Activated naive CD8-positive, alpha-beta T cell treated with anti-CD3 and anti-CD28 coated beads, Interleukin-2, amount 50 U/mL, for 24 hours (primary cell): ENCODE measurements around the gene ZFYVE28.
"Not testable (repeated sequence)": the region's sequence is repeated elsewhere in the genome, so short reads cannot be mapped to it uniquely, and the experiment has no call there.

Source experiments
- ATAC-seq: fragments of 150-1000 bp; cut with Tn5 transposase; one replicate; pipeline ENCODE4 v1.10.0; 2021
- DNase-seq: peaks from one replicate; pipeline ENCODE4 v3.0.0; 2021
- H3K27ac Mint-ChIP-seq: one replicate; pipeline ENCODE4 v1.8.0; 2021; ENCODE audit warnings: mild to moderate bottlenecking, mixed read lengths
- H3K27me3 Mint-ChIP-seq: one replicate; pipeline ENCODE4 v1.8.0; 2021; ENCODE audit warnings: mixed read lengths
- H3K36me3 Mint-ChIP-seq: one replicate; pipeline ENCODE4 v1.8.0; 2021; ENCODE audit warnings: low read depth, mixed read lengths
- H3K4me1 Mint-ChIP-seq: one replicate; pipeline ENCODE4 v1.8.0; 2021; ENCODE audit warnings: mixed read lengths
- H3K4me3 Mint-ChIP-seq: one replicate; pipeline ENCODE4 v1.8.0; 2021; ENCODE audit warnings: mild to moderate bottlenecking, moderate library complexity, mixed read lengths
- H3K9me3 Mint-ChIP-seq: one replicate; pipeline ENCODE4 v1.8.0; 2021; ENCODE audit warnings: mixed read lengths

The ZFYVE28 gene

DNA sequence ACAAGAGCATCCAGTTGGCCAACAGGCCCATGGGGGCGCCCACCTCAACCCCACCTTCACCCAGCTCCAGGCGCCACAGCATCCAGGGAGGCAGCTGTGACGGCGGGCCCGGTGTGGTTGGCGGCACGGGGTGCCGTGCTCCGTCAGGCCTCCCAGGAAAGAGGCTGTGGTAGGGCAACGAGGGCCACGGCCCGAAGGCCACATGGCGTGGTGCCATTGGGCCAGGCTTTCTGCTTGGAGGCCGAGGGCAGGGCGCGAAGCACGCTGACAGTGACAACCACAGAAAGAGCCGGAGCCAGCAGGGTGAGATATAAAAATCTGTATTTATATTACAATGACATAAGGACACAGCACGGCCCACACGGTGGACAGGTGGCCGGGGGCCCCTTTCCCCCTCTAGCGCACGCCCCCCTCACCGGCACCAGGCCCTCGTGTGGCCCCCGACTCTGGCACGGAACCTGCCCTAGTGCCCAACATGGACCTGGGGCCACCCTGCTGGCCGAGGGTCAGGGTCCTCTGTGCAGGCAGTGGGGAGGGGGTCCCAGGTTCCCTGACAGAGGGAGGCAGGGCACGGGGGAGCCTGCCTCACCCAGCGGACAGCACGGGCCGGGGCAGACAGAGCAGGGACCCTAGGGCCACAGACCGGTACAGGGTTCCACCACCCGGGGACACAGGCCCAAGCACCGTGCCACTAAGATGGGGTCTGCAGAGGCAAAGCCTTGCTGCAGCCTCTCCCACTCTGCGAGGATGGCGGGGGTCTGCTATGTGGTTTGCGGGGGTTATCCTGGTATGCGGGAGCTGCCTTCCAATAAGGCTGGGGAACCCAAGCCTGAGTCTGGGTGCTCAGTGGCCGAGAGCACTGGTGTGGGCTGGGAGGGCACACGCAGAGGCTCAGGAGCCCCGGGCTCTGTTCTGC is 171.1 kb downstream of the ZFYVE28 start:
- peaks cover 17% of the 10 kb centered on the region for H3K4me1 Mint-ChIP-seq
- no peaks in the 10 kb centered on the region for H3K27me3 Mint-ChIP-seq
- no peak overlapping the region for H3K27ac Mint-ChIP-seq
- no peak for ATAC-seq
- DNase-seq: no peak
- no peaks in the 10 kb centered on the region for H3K9me3 Mint-ChIP-seq
- no peak overlapping the region for H3K4me3 Mint-ChIP-seq
- H3K36me3 Mint-ChIP-seq: no peaks in the 10 kb centered on the region

DNA sequence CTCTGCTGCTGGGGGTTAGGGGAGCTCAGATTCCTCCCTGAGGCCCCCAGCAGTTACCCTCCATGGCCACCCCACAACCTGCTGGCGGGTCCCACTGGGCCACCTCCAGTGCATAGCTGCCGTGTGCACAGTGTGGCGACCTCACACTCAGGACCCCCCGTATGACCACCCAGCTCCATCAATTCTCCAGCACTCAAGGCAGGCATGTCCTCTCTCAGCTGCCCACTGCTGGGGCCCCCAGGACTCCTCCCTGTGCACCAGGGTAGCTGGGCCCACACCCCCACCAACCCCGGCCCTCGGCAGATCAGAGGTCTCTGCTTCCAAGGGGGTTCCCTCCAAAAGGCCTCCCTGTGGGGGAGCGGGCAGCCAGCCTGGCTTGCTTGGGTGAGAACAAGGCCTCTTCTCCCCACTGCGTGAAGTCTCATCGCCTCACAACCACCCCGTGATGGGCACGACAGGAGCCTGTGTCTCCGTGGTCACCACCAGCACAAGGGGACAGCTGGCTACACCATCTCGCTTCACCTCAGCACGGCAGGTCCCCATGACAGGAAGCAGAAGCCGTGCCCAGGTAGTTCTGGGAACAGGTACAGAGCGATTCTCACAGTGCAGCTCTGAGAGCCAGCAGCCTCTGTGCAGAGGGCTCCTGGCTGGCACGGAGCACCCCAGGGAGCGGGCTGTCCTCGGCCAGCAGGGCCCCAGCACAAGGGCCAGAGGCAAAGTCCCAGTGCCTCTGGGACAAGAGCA is 171.9 kb downstream of the ZFYVE28 start:
- peaks cover 17% of the 10 kb centered on the region for H3K4me1 Mint-ChIP-seq
- no peak overlapping the region for H3K4me3 Mint-ChIP-seq
- ATAC-seq (no peak), DNase-seq (no peak)
- H3K36me3 Mint-ChIP-seq: no peaks in the 10 kb centered on the region
- H3K9me3 Mint-ChIP-seq: no peaks in the 10 kb centered on the region
- H3K27ac Mint-ChIP-seq: no peak overlapping the region
- H3K27me3 Mint-ChIP-seq: no peaks in the 10 kb centered on the region

DNA sequence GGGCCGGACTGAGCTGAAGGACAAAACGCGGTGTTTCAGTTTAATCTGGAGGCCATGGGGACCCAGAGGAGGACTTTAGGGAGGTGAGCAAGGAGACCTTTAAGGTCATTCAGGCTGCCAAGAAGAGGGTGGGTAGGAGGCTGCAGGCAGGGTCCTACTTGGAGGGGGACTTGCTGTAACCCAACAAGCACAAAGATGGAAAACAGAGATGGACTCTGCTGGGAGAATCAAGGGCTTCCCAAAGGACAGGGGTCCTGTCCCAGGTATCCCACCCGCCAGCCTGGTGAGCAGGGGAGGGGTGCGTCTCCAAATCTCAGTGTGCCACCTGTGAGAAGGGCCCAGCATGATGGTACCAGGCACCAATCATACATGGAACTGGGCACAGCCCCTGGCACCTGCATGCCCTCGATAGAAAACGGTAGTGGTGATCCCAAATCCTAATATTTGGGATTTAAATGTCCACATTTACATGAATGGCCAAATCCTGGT is 172.6 kb downstream of the ZFYVE28 start:
- Mint-ChIP-seq H3K9me3 (no peaks in the 10 kb centered on the region), H3K4me1 (peaks cover 19% of the 10 kb centered on the region), H3K27ac (no peak overlapping the region), H3K4me3 (no peak overlapping the region), H3K36me3 (no peaks in the 10 kb centered on the region), H3K27me3 (no peaks in the 10 kb centered on the region)
- ATAC-seq: no peak
- DNase-seq: no peak

DNA sequence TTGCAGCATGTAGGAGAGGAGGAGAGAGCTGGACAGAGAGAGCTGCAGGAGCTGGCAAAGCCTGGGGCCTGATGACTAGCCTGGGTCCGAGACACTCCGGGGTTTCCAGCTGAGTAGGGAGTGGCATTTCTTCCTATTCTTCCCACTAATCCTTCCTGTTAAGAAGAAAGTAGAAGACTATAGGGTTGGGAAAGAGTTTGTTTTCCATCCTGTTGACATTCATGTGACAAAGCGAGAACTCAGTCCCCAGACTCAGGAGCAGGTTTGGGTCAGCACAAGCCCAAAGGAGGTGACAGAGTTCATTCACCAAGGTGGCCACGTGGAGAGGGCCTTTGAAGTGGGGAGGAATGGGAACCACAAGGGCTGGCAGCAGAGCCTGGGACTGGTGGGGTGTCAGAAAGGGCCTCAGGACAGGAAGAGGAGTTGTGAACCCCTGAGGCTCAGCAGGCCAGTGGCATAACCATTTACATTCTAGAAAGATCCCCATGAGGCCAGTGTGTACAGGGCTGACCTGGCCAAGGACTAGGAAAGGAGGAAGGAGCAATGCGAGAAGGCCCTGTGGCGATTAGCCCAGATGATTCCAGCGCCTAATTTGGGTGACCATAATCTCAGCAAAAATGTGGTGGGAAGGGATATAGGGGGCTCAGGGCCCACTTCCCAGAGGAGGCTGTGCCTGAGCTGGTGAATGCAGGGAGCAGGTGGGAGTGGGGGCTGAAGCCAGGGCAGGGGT is 173.2 kb downstream of the ZFYVE28 start:
- no peak overlapping the region for H3K27ac Mint-ChIP-seq
- H3K9me3 Mint-ChIP-seq: no peaks in the 10 kb centered on the region
- no peak overlapping the region for H3K4me3 Mint-ChIP-seq
- peaks cover under 1% of the 10 kb centered on the region for H3K36me3 Mint-ChIP-seq
- ATAC-seq (no peak), DNase-seq (no peak)
- H3K4me1 Mint-ChIP-seq: peaks cover 25% of the 10 kb centered on the region
- no peaks in the 10 kb centered on the region for H3K27me3 Mint-ChIP-seq

DNA sequence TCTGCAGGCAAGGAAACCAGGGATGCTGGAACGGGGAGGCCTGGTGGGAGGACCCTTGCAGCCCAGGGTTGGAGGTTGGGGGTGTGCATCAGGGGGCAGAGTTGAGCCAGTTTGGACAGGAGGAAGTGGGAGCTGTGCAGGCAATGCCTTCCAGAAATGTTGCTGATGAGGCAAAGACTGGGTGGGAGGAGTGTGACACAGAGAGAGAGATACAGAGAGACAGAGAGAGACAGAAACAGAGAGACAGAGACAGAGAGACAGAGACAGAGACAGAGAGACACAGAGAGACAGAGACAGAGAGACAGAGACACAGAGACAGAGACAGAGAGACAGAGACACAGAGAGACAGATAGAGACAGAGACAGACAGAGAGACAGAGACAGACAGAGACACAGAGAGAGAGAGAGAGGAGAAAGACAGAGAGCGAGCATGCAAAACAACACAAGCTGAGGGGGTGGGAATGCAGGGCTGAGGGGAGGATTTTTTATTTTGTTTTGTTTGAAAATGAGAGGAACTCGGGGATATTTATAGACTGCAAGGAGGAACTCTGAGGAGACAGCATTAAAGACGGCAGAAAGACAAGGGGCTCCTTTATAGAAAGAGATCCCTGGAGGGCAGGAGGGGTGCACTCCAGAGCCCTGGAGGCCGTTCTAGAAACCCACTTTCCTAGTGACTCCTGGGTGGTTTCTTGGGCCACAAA is 174.6 kb downstream of the ZFYVE28 start:
- H3K9me3 Mint-ChIP-seq: no peaks in the 10 kb centered on the region
- H3K27me3 Mint-ChIP-seq: no peaks in the 10 kb centered on the region
- H3K27ac Mint-ChIP-seq: no peak overlapping the region
- H3K4me1 Mint-ChIP-seq: peaks cover 37% of the 10 kb centered on the region
- peaks cover 10% of the 10 kb centered on the region for H3K36me3 Mint-ChIP-seq
- ATAC-seq (no peak), DNase-seq (peak; percentile 35)
- H3K4me3 Mint-ChIP-seq: no peak overlapping the region

DNA sequence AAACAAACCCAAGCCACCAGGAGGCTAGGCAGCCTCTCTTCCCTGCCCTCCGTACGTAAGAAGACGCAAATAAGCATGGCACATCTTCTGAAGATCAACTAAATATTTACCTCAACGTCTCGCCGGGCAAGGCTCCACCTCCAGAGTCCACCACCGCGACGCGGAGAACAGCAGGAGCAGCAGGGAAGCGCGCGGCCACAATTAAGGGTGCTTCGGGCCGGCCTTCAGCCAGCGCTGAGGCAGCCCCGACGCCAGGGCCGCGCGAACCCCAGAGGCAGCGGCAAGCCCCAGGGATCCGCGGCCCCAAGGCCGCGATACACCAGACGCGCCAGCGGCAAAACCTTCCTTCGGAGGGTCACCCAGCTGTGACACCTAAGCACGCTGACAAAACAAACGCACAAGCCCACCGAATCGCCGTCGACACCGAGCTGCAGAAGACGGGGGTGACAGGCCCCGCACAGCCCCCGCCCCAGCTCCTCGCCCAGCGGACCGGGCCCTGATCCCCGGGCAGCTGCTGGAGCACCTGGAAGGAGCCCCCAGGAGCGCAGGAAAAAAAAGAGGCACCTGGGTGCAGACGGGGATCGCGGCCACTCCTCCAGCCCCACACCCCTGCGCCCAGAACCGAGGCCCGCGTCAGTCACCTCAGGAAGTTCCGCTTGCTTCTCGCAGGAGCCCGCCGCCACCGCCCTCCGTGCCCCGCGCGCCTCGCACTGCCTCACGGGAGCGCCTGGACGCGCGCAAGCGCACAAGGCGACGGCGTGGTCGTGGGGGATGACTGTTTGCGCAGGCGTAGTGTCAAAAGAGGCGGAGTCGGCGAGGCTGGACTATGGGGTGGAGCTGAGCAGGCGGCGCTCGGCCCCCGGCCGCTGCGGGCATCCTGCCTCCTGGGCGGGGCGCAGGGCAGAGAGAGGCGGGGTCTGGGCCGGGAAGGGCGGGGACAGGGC is 176.8 kb downstream of the ZFYVE28 start, which contains the start of the genes HAUS3 and POLN:
Gene HAUS3 (minus strand): TSS at position 712 of the 944 bp plus-strand sequence. CDS start 1,175 bp downstream, outside the sequence.
Gene POLN (minus strand): TSS at position 712 of the 944 bp plus-strand sequence. CDS start 12,890 bp downstream, outside the sequence.
- H3K27me3 Mint-ChIP-seq: no peaks in the 10 kb centered on the region
- peak; percentile 94 for ATAC-seq
- H3K36me3 Mint-ChIP-seq: peaks cover 20% of the 10 kb centered on the region
- H3K4me1 Mint-ChIP-seq: peaks cover 54% of the 10 kb centered on the region
- no peaks in the 10 kb centered on the region for H3K9me3 Mint-ChIP-seq
- peak; percentile 99 for DNase-seq
- peak within 1 kb of the TSS; percentile 83 for H3K4me3 Mint-ChIP-seq
- peak within 1 kb of the TSS; percentile 76 for H3K27ac Mint-ChIP-seq

DNA sequence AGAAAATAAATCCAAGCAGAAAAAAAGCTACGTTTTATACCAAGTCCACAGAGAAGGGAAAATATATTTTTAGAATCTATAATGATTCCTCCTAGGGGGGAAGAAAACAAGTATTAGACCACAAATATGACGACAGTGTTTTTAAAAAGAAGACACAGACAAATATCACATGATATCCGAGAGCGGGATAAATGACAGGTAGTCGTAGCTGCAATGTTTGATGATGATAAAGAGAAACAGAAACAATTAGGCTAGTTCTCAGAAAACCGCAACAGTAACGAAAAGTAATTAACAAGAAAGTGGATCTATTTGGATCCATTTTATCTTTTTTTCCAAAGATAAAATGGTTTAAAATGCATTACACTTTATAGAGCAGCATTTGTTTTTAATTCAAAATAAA is 177.4 kb downstream of the ZFYVE28 start:
- peaks cover 54% of the 10 kb centered on the region for H3K4me1 Mint-ChIP-seq

DNA sequence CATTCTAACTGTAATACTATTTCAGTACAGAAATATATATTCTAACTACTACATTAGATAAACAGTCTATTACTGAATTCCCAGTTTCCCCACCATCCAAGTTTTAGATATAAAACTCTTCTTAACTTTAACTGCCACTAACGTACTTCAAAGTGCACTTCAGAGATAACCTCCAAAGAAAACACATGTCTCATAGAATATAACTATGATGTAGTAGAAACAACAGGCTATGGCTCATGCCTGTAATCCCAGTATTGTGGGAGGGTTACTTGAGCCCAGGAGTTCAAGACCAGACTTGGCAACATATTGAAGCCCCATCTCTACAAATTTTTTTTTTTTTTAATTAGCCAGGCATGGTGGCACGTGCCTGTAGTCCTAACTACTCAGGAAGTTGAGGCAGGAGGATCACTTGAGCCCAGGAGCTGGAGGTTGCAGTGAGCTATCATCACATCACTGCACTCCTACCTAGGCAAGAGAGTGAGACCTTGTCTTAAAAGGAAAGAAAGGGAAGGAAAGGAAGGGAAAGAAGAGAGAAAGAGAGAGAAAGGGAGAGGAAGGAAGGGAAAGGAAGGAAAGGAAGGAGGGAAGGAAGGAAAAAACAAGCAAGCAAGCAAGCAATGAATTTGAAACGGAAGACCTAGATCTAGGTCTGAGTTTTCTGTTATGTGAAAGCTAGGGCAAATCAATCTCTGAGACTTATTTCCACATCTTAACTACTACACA is 181.3 kb downstream of the ZFYVE28 start:
- H3K36me3 Mint-ChIP-seq: peaks cover 38% of the 10 kb centered on the region
- no peak overlapping the region for H3K4me3 Mint-ChIP-seq
- ATAC-seq (no peak), DNase-seq (no peak)
- peaks cover 42% of the 10 kb centered on the region for H3K4me1 Mint-ChIP-seq
- no peaks in the 10 kb centered on the region for H3K9me3 Mint-ChIP-seq
- no peak overlapping the region for H3K27ac Mint-ChIP-seq
- H3K27me3 Mint-ChIP-seq: no peaks in the 10 kb centered on the region

More for the DNA sequence above, 177.4 kb downstream of the ZFYVE28 start:
- Mint-ChIP-seq H3K9me3 (no peaks in the 10 kb centered on the region), H3K36me3 (peaks cover 23% of the 10 kb centered on the region), H3K4me3 (peak overlapping the region; percentile 83), H3K27ac (peak overlapping the region; percentile 76), H3K27me3 (no peaks in the 10 kb centered on the region)
- DNase-seq (no peak), ATAC-seq (no peak)

DNA sequence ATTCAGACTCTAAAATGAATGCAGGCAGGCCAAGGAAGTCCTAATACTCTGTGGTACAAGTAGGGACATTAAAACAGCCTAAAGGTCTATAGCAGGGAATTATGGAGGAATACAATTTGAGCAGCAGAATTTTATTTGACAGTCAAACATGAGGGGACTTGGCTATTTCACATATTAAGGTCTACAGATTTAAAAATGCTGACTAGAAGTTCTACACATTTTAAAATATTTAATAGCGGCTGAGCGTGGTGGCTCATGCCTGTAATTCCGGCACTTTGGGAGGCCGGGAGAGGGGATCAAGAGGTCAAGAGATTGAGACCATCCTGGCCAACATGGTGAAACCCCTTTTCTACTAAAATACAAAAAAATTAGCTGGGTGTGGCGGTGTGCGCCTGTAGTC is 187.4 kb downstream of the ZFYVE28 start:
- no peak for ATAC-seq
- Mint-ChIP-seq H3K4me3 (no peak overlapping the region), H3K4me1 (peaks cover 8% of the 10 kb centered on the region), H3K27me3 (no peaks in the 10 kb centered on the region), H3K36me3 (peaks cover 26% of the 10 kb centered on the region), H3K9me3 (no peaks in the 10 kb centered on the region), H3K27ac (no peak overlapping the region)
- no peak for DNase-seq

DNA sequence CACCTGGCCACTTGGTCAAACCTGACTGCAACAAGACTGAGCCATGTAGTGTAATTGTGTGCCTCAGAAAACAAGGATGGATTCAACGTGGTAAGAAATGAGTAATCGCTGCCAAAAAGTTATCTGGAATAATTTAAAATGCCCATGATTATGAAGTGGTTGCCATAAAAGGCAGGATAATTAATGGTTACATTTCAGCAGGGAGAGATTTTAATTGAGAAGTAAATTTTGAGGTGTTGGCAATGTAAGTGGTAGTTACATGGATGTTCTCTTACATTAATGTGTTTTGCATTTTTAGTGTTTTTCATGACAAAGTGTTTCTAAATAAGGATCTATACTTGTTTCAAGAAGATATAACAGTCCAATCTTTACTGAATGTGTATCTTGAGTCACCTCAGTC is 192.2 kb downstream of the ZFYVE28 start:
- H3K4me3 Mint-ChIP-seq: no peak overlapping the region
- peaks cover 2% of the 10 kb centered on the region for H3K4me1 Mint-ChIP-seq
- H3K9me3 Mint-ChIP-seq: no peaks in the 10 kb centered on the region
- H3K27me3 Mint-ChIP-seq: no peaks in the 10 kb centered on the region
- ATAC-seq: no peak
- peaks cover 11% of the 10 kb centered on the region for H3K36me3 Mint-ChIP-seq
- no peak for DNase-seq
- H3K27ac Mint-ChIP-seq: no peak overlapping the region

DNA sequence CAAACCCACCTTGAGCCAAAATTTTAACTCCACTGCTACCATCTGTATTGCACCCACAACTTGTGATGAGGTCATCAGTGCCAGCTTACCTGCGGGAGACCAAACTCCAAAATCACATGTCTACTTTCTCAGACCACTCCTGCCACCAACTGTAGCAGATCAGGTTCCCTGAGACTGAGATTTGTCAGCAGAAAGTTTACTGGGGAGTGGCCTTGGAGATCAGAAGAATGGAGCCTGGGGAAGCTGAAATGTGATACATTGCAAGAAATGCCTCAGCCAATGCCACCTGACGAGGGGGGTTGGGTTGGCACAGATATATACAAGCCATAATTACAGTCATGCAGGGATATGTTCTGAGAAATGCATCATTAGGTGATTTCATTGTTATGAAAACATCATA is 195.6 kb downstream of the ZFYVE28 start:
- no peak overlapping the region for H3K4me3 Mint-ChIP-seq
- peaks cover 2% of the 10 kb centered on the region for H3K4me1 Mint-ChIP-seq
- no peak overlapping the region for H3K27ac Mint-ChIP-seq
- H3K9me3 Mint-ChIP-seq: no peaks in the 10 kb centered on the region
- no peaks in the 10 kb centered on the region for H3K27me3 Mint-ChIP-seq
- no peaks in the 10 kb centered on the region for H3K36me3 Mint-ChIP-seq
- ATAC-seq (no peak), DNase-seq (no peak)

DNA sequence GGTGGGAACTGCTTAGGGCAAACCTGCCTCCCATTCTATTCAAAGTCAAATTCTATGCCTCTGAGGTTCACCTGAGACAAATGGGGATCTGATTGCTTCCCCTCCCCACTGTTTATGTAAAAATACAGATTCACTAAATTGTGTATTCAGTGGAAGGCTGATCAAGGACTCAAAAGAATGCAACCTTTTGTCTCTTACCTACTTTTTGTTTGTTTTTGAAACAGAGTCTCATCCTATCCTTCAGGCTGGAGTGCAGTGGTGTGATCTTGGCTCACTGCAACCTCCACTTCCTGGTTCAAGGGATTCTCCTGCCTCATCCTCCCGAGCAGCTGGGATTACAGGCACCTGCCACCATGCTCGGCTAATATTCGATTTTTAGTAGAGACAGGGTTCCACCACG is 197.1 kb downstream of the ZFYVE28 start:
- H3K36me3 Mint-ChIP-seq, H3K4me1 Mint-ChIP-seq, H3K27ac Mint-ChIP-seq, DNase-seq, H3K4me3 Mint-ChIP-seq, H3K9me3 Mint-ChIP-seq, H3K27me3 Mint-ChIP-seq, ATAC-seq: not testable (repeated sequence)
